Osteocyte (in vitro differentiated cells): ENCODE data around the gene AVPR1B. TPM values are rescaled to one million over a fixed set of nuclear protein-coding genes. Genes with fewer than 3 reads are reported as not detected.

Experiments
- DNase-seq: peaks from one replicate; pipeline ENCODE4 v3.0.0; 2021; ENCODE audit warnings: mixed read lengths; ENCODE audit not compliant: unreplicated experiment; ENCODE audit errors: extremely low spot score
- H3K27ac Mint-ChIP-seq: one replicate; pipeline ENCODE4 v1.8.0; 2021; ENCODE audit warnings: mild to moderate bottlenecking, mixed read lengths; ENCODE audit not compliant: unreplicated experiment
- H3K27me3 Mint-ChIP-seq: one replicate; pipeline ENCODE4 v1.8.0; 2021; ENCODE audit warnings: mixed read lengths; ENCODE audit not compliant: unreplicated experiment
- H3K36me3 Mint-ChIP-seq: one replicate; pipeline ENCODE4 v1.8.0; 2021; ENCODE audit warnings: mixed read lengths; ENCODE audit not compliant: unreplicated experiment
- H3K4me1 Mint-ChIP-seq: one replicate; pipeline ENCODE4 v1.8.0; 2021; ENCODE audit warnings: mixed read lengths; ENCODE audit not compliant: unreplicated experiment
- H3K4me3 Mint-ChIP-seq: one replicate; pipeline ENCODE4 v1.8.0; 2021; ENCODE audit warnings: mild to moderate bottlenecking, moderate library complexity, mixed read lengths; ENCODE audit not compliant: unreplicated experiment
- H3K9me3 Mint-ChIP-seq: one replicate; pipeline ENCODE4 v1.8.0; 2021; ENCODE audit warnings: mixed read lengths; ENCODE audit not compliant: unreplicated experiment
- total RNA-seq: library from RNA; stranded (reverse); gene quantifications from 2 replicates; pipeline ENCODE4 v1.2.1, GENCODE V29; 2021
- TF ChIP-seq, protein P1 (sequence below): fragments of 200-600 bp; sonication (generic); IDR thresholded peaks from 2 replicates; pipeline ENCODE4 v1.5.0; 2021; ENCODE audit warnings: antibody characterized with exemption, mild to moderate bottlenecking, moderate library complexity

The AVPR1B gene
- total RNA-seq, 1 donor from 2014 or later, result not detected

DNA sequence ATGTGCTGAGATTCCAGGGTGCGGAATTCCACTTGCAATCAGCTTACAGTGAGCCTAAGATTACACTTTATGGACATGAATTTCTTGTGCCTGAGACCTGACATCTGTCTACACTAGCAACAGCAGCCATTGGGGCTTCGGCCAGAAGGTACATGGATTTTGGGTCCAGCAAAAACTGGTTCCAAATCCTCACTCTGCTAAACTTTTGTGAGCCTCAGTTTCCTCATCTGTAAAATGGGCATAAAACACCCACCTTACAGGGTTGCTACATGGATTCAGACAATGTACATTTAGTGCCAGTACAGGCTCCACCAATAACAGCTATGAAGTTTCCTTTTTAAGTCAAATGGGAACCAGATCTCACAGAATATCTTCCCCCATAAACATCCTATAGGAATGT lies 33.4 kb downstream of the AVPR1B start:
- Mint-ChIP-seq H3K27ac (no peak overlapping the region), H3K9me3 (no peaks in the 10 kb centered on the region), H3K4me3 (no peak overlapping the region), H3K27me3 (peaks cover 55% of the 10 kb centered on the region), H3K4me1 (no peaks in the 10 kb centered on the region), H3K36me3 (no peaks in the 10 kb centered on the region)
- TF ChIP-seq, protein P1, sequence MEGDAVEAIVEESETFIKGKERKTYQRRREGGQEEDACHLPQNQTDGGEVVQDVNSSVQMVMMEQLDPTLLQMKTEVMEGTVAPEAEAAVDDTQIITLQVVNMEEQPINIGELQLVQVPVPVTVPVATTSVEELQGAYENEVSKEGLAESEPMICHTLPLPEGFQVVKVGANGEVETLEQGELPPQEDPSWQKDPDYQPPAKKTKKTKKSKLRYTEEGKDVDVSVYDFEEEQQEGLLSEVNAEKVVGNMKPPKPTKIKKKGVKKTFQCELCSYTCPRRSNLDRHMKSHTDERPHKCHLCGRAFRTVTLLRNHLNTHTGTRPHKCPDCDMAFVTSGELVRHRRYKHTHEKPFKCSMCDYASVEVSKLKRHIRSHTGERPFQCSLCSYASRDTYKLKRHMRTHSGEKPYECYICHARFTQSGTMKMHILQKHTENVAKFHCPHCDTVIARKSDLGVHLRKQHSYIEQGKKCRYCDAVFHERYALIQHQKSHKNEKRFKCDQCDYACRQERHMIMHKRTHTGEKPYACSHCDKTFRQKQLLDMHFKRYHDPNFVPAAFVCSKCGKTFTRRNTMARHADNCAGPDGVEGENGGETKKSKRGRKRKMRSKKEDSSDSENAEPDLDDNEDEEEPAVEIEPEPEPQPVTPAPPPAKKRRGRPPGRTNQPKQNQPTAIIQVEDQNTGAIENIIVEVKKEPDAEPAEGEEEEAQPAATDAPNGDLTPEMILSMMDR, result no peak
- no peak for DNase-seq

DNA sequence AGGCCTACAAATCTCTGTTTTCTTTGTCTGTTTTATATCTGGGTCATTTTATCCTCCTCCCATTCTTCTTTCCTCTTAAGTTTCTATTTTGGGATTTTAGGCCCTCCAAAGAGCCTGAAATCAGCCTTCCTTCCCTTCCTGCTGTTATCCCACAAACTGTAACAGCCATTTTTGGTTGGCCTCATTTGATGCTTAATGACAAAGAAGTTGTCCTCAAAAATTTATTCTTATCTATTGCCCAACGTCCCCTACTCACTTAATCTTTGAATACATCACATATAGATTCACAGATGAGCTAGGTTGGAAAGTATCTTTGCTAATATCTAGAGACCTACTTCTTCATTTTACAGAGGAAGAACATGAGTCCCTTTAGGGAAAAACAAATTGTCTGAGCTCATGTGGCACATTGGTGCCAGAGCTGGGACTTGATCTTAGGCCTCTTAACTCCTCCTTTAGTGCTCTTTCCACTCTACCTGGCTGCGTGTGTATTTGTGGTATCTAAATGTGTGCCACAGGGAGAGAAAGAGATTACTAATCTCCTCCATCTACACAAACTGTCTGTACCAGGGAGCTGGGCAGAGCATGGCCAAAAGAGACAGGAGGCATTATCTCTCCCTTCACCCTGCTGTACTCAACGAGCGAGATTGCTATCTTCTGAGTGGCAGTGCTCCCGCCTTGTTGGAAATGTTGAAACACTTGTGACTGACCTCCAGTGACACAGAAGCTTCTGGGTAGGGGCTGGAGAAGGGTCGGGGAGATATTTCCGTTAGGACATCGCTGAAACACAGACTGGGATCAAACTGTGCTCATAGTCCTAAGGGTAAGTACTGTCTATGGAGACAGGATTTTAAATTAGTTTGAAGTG lies 34.1 kb downstream of the AVPR1B start:
- H3K9me3 Mint-ChIP-seq, result no peaks in the 10 kb centered on the region
- peaks cover 51% of the 10 kb centered on the region for H3K27me3 Mint-ChIP-seq
- no peaks in the 10 kb centered on the region for H3K36me3 Mint-ChIP-seq
- TF ChIP-seq, protein P1, result no peak
- no peak for DNase-seq
- H3K27ac Mint-ChIP-seq, result no peak overlapping the region
- no peak overlapping the region for H3K4me3 Mint-ChIP-seq
- H3K4me1 Mint-ChIP-seq, result no peaks in the 10 kb centered on the region

DNA sequence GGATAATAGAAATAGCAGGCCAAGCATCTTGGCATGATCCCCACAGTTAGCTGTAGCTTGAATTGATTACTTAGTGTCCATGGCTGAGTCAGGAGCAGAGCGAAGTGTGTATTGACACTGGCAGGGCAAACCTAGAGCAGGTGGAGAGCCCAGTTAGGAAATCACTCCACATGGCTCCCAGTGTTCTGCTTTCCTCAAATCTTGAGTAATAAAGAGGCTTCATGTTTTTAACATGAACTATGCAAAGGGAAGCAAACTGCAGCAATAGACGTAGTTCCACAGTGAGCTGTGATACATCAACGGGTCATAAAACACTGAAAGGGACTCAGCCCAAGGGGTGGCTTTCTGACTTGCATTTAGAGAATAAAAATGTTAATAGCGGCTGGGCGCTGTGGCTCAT lies 35.3 kb downstream of the AVPR1B start:
- no peaks in the 10 kb centered on the region for H3K9me3 Mint-ChIP-seq

DNA sequence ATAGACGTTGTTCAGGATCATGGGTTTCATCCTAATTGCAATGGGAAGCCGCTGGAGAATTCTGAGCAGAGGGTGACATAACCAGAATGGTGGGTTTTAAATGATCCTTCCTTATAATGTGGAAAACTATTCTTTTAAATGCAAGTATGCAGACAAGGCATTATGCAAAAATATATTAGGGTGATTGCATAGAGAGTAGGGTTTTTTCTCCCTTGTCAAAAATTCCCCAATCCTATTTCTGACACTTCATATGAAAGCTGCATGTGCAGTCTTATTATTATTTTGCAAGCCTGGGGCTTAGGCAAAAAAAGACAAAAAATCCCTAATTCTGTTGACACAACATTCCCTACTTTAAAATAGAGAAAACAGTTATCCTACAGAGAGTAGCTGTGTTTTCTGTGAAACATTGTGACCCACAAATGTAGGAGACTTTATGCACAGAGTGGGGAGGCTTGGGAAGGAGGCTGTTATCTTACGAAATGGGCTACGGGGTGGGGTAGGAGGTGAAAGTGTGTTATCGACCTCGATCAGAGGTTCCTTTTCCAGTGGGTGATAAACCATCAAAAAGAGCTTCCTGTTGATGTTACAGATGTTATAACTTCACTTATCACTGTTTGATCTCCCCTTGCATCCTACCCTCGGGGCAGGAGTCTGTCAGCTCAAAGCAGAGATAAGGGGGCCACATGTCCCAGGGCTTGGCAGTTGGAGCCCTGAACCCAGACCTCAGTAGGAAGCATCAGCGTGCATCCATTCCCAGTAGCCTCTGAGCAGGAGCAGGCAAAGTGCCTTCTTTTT lies 37.0 kb downstream of the AVPR1B start:
- peaks cover 44% of the 10 kb centered on the region for H3K27me3 Mint-ChIP-seq
- no peaks in the 10 kb centered on the region for H3K9me3 Mint-ChIP-seq
- H3K4me1 Mint-ChIP-seq, result no peaks in the 10 kb centered on the region
- DNase-seq, result no peak
- H3K27ac Mint-ChIP-seq, result no peak overlapping the region
- TF ChIP-seq, protein P1, result no peak
- no peak overlapping the region for H3K4me3 Mint-ChIP-seq
- no peaks in the 10 kb centered on the region for H3K36me3 Mint-ChIP-seq

More for the DNA sequence above, 35.3 kb downstream of the AVPR1B start:
- no peaks in the 10 kb centered on the region for H3K4me1 Mint-ChIP-seq
- TF ChIP-seq, protein P1, result no peak
- H3K36me3 Mint-ChIP-seq, result no peaks in the 10 kb centered on the region
- no peak for DNase-seq
- H3K4me3 Mint-ChIP-seq, result no peak overlapping the region
- H3K27me3 Mint-ChIP-seq, result peaks cover 47% of the 10 kb centered on the region
- H3K27ac Mint-ChIP-seq, result no peak overlapping the region

DNA sequence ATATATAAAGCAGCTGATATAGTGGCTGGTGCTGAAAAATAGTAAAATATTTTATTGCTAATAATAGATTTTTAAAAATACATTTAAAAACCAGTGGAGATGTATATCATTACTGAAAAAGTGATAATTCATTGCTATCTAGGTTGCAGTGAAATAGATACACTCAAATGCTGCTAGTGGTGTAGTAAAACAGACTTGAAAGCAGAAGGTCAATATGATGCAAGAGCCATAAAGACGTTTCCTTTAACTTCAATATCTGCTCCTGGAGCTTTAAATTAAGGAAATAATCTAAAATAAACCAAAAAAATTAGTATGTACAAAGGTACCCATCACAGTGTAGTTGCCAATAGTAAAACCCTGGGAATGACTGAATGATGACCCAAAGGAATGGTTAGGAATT lies 38.1 kb downstream of the AVPR1B start:
- H3K27me3 Mint-ChIP-seq, result peaks cover 41% of the 10 kb centered on the region
- no peak overlapping the region for H3K4me3 Mint-ChIP-seq
- no peaks in the 10 kb centered on the region for H3K4me1 Mint-ChIP-seq
- no peaks in the 10 kb centered on the region for H3K36me3 Mint-ChIP-seq
- DNase-seq, result no peak
- H3K27ac Mint-ChIP-seq, result no peak overlapping the region
- TF ChIP-seq, protein P1, result no peak
- H3K9me3 Mint-ChIP-seq, result no peaks in the 10 kb centered on the region
